Measurements from ENCODE around the gene ITGA2.
A peak's percentile ranks its signal among the peaks of the same experiment; 100 is the strongest.

The ITGA2 gene

GRCh38 chr5:53109443-53110127 lies 120.4 kb downstream of the ITGA2 start, which contains the start of gene MOCS2:
TSS of gene MOCS2 (minus strand) at chr5:53109757. CDS start at chr5:53107174, 2,583 bp downstream.
- peak; percentile 89 for DNase-seq

- no peak for DNase-seq
Measured at GRCh38 chr5:53110156-53110555, 121.0 kb downstream of the ITGA2 start.

- DNase-seq: no peak
Measured at GRCh38 chr5:53111139-53111538, 122.0 kb downstream of the ITGA2 start.

- peak; percentile 7 for DNase-seq
Measured at GRCh38 chr5:53112307-53112706, 123.2 kb downstream of the ITGA2 start.

GRCh38 chr5:53112909-53113308 lies 123.8 kb downstream of the ITGA2 start:
- DNase-seq: no peak

GRCh38 chr5:53113947-53114346 lies 124.8 kb downstream of the ITGA2 start:
- DNase-seq: no peak

- peak; percentile 5 for DNase-seq
Measured at GRCh38 chr5:53114988-53115387, 125.8 kb downstream of the ITGA2 start.

- DNase-seq: no peak
Measured at GRCh38 chr5:53116597-53116996, 127.4 kb downstream of the ITGA2 start.

- DNase-seq: no peak
Measured at GRCh38 chr5:53118879-53119278, 129.7 kb downstream of the ITGA2 start.

GRCh38 chr5:53120165-53120564 lies 131.0 kb downstream of the ITGA2 start:
- no peak for DNase-seq

- DNase-seq: no peak
Measured at GRCh38 chr5:53123702-53124101, 134.6 kb downstream of the ITGA2 start.

- no peak for DNase-seq
Measured at GRCh38 chr5:53126521-53126920, 137.4 kb downstream of the ITGA2 start.

GRCh38 chr5:53127107-53127506 lies 138.0 kb downstream of the ITGA2 start:
- no peak for DNase-seq

GRCh38 chr5:53128481-53128880 lies 139.3 kb downstream of the ITGA2 start:
- DNase-seq: no peak

GRCh38 chr5:53130266-53130665 lies 141.1 kb downstream of the ITGA2 start:
- no peak for DNase-seq

- DNase-seq: no peak
Measured at GRCh38 chr5:53133020-53133419, 143.9 kb downstream of the ITGA2 start.

Measured in CD4-positive, alpha-beta T cell treated with Interleukin-17A for 1 hour (primary cell).